ENCODE measurements around the gene CREM. TPM values are rescaled to one million over a fixed set of nuclear protein-coding genes. Genes with fewer than 3 reads are reported as not detected.

CREM gene
- total and polyA plus RNA-seq, 2 of the 8 experiments (the other 6 are each of a cell fraction or from before 2014, with no cell fraction given), result 18.7 to 21.9 TPM

DNA sequence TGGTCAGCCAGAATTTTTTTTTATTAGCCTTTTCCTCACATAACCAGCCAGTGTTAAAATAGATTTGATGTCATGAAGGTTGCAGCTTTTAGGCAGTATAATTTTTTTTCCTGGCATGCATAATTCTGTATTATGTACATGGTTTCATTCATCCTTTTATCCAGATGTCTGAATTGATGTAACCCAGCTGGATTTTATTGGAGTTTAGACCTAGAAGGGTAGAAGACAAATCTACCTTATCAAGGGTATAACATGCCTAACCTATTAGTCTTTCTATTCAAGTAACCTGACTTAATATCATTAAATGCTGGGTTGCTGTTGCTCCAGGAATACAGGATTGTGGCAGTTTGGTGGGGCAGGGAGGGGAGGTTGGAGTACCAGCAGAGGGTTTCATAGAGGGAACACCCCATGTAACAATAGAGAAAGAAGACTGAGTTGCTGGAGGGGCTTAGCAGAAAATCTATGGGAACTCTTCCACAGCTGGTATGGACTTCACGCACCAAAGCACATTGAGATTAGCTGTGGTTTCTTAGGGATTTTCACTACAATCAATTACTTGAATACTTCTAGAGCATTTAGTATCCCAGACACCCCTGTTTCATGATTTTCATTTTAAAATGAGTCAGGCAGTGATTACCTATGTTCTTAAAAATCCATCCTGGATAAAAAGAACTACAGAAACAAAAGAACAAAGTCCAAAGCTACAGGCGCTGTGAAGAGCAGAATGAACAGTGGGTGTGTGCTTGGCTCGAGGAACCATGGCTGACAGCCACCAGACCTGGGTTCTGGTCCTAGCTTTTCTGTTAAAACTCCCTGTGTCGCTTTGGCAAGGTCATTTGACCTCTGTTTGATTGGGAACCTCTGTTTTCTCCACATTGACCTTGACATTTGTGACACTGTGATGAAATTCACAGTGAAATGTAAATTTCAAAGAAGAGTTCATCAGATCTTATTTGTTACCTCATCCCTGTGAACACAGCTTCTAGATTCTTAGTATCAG lies 93.5 kb downstream of the CREM start:
- no peak overlapping the region for H3K4me3 ChIP-seq (ENCODE audit: extremely low read depth in 1 of 4, insufficient read depth in 2 of 4, low read depth in 3 of 4, low read length in 4 of 4)
- H3K4ac ChIP-seq (replicated peaks; ENCODE audit: insufficient read length, low read depth, low read length), result no peak overlapping the region
- no peak overlapping the region for H3K18ac ChIP-seq (ENCODE audit: extremely low read depth, low read length)
- DNase-seq (ENCODE audit: low read depth in 1 of 2, low spot score in 2 of 2), result no peak
- H4K20me1 ChIP-seq (replicated peaks in 1 of 2; ENCODE audit: control insufficient read depth in 1 of 2, insufficient read depth in 2 of 2, low read length in 2 of 2), result no peaks in the 10 kb centered on the region
- H3K27me3 ChIP-seq (replicated peaks in 1 of 4; ENCODE audit: control insufficient read depth in 3 of 4, extremely low read depth in 1 of 4, insufficient read depth in 3 of 4, low read length in 3 of 4), result no peaks in the 10 kb centered on the region
- no peak overlapping the region for H3K9ac ChIP-seq (replicated peaks in 1 of 4; ENCODE audit: extremely low read depth in 1 of 4, low read depth in 3 of 4, low read length in 3 of 4)
- no peak overlapping the region for H3K27ac ChIP-seq (ENCODE audit: low read depth, low read length)
- H3K14ac ChIP-seq (ENCODE audit: insufficient read length), result no peak overlapping the region
- H3K56ac ChIP-seq (replicated peaks; ENCODE audit: insufficient read length, low read depth, low read length), result no peak overlapping the region
- no peak overlapping the region for H3K23ac ChIP-seq (ENCODE audit: insufficient read length)
- ChIA-PET POLR2A (ENCODE audit: partially characterized antibody) (no interaction called here), CTCF (ENCODE audit: partially characterized antibody) (interaction anchor here (0.6 to 15.6 kb wide), 8 partner anchors 17 to 1134 kb away, joined by 3 to 177 read pairs (median 4); partner anchors contain the start of gene CREM)
- no peaks in the 10 kb centered on the region for H3K23me2 ChIP-seq (ENCODE audit: low read depth, low read length)
- no peak overlapping the region for H2BK5ac ChIP-seq (ENCODE audit: low read depth, low read length)
- H2AFZ ChIP-seq (ENCODE audit: low read length), result no peak overlapping the region
- no peak overlapping the region for H2AK5ac ChIP-seq (ENCODE audit: low read depth, low read length)
- no peak overlapping the region for H2BK15ac ChIP-seq (ENCODE audit: low read length)
- H2BK12ac ChIP-seq (ENCODE audit: low read depth, low read length), result no peak overlapping the region
- H4K5ac ChIP-seq (ENCODE audit: insufficient read length, low read depth, low read length), result no peak overlapping the region
- no peak for FAIRE-seq
- H3K79me1 ChIP-seq (ENCODE audit: low read depth, low read length), result no peaks in the 10 kb centered on the region
- H4K91ac ChIP-seq (replicated peaks; ENCODE audit: insufficient read length, low read length), result no peak overlapping the region
- 79% methylated on average over 4 of the region's 4 CpGs; no CpG with 5 or more reads in 1 of the 2 experiments for WGBS, 2 experiments (ENCODE audit: extremely low coverage in 1 of 2, insufficient coverage in 1 of 2, insufficient read length in 1 of 2, insufficient replicate concordance in 2 of 2, low coverage in 1 of 2, low lambda C conversion rate in 2 of 2, missing lambda C conversion rate in 1 of 2)
- no peaks in the 10 kb centered on the region for H3K36me3 ChIP-seq (ENCODE audit: control insufficient read depth in 2 of 4, insufficient read depth in 4 of 4, low read length in 3 of 4)
- H2BK120ac ChIP-seq (replicated peaks; ENCODE audit: low read depth, low read length), result no peak overlapping the region
- no peak overlapping the region for H2BK20ac ChIP-seq (ENCODE audit: low read length)
- no peak overlapping the region for H4K8ac ChIP-seq (ENCODE audit: extremely low read depth, insufficient read depth, low read length)
- no peaks in the 10 kb centered on the region for H3K9me3 ChIP-seq (ENCODE audit: insufficient read depth in 2 of 2, low read depth in 1 of 2, low read length in 1 of 2)
- no peaks in the 10 kb centered on the region for H3K79me2 ChIP-seq (ENCODE audit: control insufficient read depth in 1 of 2, insufficient read depth in 2 of 2, low read length in 2 of 2)
- no peak overlapping the region for H3K4me2 ChIP-seq (ENCODE audit: insufficient read depth in 1 of 2, low read depth in 2 of 2, low read length in 2 of 2)
- no peaks in the 10 kb centered on the region; a peak in 1 of 7 replicates for H3K4me1 ChIP-seq (replicated peaks in 1 of 4; ENCODE audit: control insufficient read depth in 3 of 4, insufficient read depth in 4 of 4, low read length in 3 of 4)
